ENCODE data around the gene FBXW11.

DNA sequence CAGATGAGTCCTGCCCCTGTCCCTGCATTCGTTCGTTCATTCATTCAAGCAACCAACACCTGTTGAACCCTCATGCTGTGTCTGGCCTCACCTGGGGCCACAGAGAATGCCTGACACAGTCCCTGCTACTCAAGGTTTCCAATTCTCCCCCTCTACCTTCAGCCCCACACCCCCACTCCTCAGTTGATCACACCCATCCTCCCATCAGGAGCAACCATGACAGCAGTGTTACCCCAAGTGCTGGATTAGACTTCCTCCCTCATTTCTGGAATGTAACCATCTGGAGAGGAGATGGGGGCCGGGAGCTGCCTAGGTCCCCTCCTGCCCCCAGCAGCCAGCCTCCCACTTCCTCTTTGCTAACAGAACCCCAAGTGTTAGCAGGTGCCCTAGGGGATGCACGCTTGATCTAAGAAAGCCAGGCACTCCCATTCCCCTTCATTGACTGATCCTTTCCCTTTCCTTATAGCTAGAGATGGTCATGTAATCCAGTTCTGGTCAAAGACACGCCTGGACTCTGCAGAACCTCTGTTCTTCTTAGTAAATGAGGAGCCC lies 163.6 kb downstream of the FBXW11 start:
- TF ChIP-seq, protein P1, sequence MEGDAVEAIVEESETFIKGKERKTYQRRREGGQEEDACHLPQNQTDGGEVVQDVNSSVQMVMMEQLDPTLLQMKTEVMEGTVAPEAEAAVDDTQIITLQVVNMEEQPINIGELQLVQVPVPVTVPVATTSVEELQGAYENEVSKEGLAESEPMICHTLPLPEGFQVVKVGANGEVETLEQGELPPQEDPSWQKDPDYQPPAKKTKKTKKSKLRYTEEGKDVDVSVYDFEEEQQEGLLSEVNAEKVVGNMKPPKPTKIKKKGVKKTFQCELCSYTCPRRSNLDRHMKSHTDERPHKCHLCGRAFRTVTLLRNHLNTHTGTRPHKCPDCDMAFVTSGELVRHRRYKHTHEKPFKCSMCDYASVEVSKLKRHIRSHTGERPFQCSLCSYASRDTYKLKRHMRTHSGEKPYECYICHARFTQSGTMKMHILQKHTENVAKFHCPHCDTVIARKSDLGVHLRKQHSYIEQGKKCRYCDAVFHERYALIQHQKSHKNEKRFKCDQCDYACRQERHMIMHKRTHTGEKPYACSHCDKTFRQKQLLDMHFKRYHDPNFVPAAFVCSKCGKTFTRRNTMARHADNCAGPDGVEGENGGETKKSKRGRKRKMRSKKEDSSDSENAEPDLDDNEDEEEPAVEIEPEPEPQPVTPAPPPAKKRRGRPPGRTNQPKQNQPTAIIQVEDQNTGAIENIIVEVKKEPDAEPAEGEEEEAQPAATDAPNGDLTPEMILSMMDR (IDR thresholded peaks at IDR 0.05; ENCODE audit: control extremely low read depth in 1 of 3, insufficient read depth in 1 of 3, low read depth in 1 of 3, low read length in 3 of 3), result no peak
- no peak for TF ChIP-seq RXRA (IDR thresholded peaks at IDR 0.05; ENCODE audit: insufficient read depth, low read depth, low read length)
- TF ChIP-seq KDM1A (IDR thresholded peaks at IDR 0.05; ENCODE audit: borderline replicate concordance, low read length), result no peak
- TF ChIP-seq POLR2A (IDR thresholded peaks at IDR 0.05; ENCODE audit: control extremely low read depth in 1 of 2, low read depth in 2 of 2, low read length in 2 of 2), result no peak
- TF ChIP-seq JUND (IDR thresholded peaks at IDR 0.05; ENCODE audit: low read length), result no peak
- TF ChIP-seq RAD21 (IDR thresholded peaks at IDR 0.05 in 1 of 2, conservative IDR thresholded peaks at IDR 0.05 in 1 of 2; ENCODE audit: low read depth in 2 of 2, low read length in 2 of 2), result no peak
- no peak for TF ChIP-seq SP2 (IDR thresholded peaks at IDR 0.05; ENCODE audit: low read length)
- no peak for TF ChIP-seq HDAC2 (IDR thresholded peaks at IDR 0.05; ENCODE audit: borderline replicate concordance in 1 of 2, low read depth in 2 of 2, low read length in 2 of 2)
- TF ChIP-seq CHD2 (IDR thresholded peaks at IDR 0.05; ENCODE audit: low read length), result no peak
- TF ChIP-seq CHD1 (IDR thresholded peaks at IDR 0.05; ENCODE audit: low read depth, low read length), result no peak
- TF ChIP-seq POLR2AphosphoS5 (IDR thresholded peaks at IDR 0.05; ENCODE audit: low read depth, low read length), result no peak
- no peak for TF ChIP-seq SUZ12 (IDR thresholded peaks at IDR 0.05; ENCODE audit: low read length)

Measured in H1 (cell line).